Measurements from ENCODE around the gene SLC1A7.

The SLC1A7 gene

GRCh38 chr1:53104289-53104913, 38.0 kb downstream of the SLC1A7 start:
- DNase-seq (ENCODE audit: extremely low spot score) = no peak
- ChIA-PET POLR2A (no interaction called here), CTCF (no interaction called here)
- no peak for TF ChIP-seq CTCF (IDR thresholded peaks at IDR 0.05; ENCODE audit: control extremely low read depth, extremely low read depth, low read depth, missing control alignments)

- POLR2A ChIA-PET = no interaction called here
These were observed 47.9 kb downstream of the SLC1A7 start for GRCh38 chr1:53094533-53094919.

GRCh38 chr1:53093778-53094532, 48.5 kb downstream of the SLC1A7 start:
- no peak for DNase-seq (ENCODE audit: extremely low spot score)
- ChIA-PET CTCF (no interaction called here), POLR2A (no interaction called here)
- no peak for TF ChIP-seq CTCF (IDR thresholded peaks at IDR 0.05; ENCODE audit: control extremely low read depth, extremely low read depth, low read depth, missing control alignments)

More at GRCh38 chr1:53094533-53094919, 47.9 kb downstream of the SLC1A7 start:
- no peak for TF ChIP-seq CTCF (IDR thresholded peaks at IDR 0.05; ENCODE audit: control extremely low read depth, extremely low read depth, low read depth, missing control alignments)
- no peak for DNase-seq (ENCODE audit: extremely low spot score)
- CTCF ChIA-PET = no interaction called here

- no peak for TF ChIP-seq CTCF (IDR thresholded peaks at IDR 0.05; ENCODE audit: control extremely low read depth, extremely low read depth, low read depth, missing control alignments)
- CTCF ChIA-PET = no interaction called here
- POLR2A ChIA-PET = no interaction called here
- DNase-seq (ENCODE audit: extremely low spot score) = no peak
These were observed 49.0 kb downstream of the SLC1A7 start for GRCh38 chr1:53093451-53093754.

- POLR2A ChIA-PET = no interaction called here
- no peak for TF ChIP-seq CTCF (IDR thresholded peaks at IDR 0.05; ENCODE audit: control extremely low read depth, extremely low read depth, low read depth, missing control alignments)
- CTCF ChIA-PET = no interaction called here
- no peak for DNase-seq (ENCODE audit: extremely low spot score)
These were observed 49.6 kb downstream of the SLC1A7 start for GRCh38 chr1:53092659-53093450.

GRCh38 chr1:53091841-53092645, 50.4 kb downstream of the SLC1A7 start:
- DNase-seq (ENCODE audit: extremely low spot score) = no peak
- CTCF ChIA-PET = no interaction called here
- no peak for TF ChIP-seq CTCF (IDR thresholded peaks at IDR 0.05; ENCODE audit: control extremely low read depth, extremely low read depth, low read depth, missing control alignments)
- POLR2A ChIA-PET = no interaction called here
